SW 1271 (cell line): ENCODE measurements around the gene ROMO1.
"Not testable (repeated sequence)": the region's sequence is repeated elsewhere in the genome, so short reads cannot be mapped to it uniquely, and the experiment has no call there.

Experiments
- DNase-seq, 2 experiments: peaks; one replicate each; lab custom pipeline; 2025; lab: John Stamatoyannopoulos, UW

The ROMO1 gene

DNA sequence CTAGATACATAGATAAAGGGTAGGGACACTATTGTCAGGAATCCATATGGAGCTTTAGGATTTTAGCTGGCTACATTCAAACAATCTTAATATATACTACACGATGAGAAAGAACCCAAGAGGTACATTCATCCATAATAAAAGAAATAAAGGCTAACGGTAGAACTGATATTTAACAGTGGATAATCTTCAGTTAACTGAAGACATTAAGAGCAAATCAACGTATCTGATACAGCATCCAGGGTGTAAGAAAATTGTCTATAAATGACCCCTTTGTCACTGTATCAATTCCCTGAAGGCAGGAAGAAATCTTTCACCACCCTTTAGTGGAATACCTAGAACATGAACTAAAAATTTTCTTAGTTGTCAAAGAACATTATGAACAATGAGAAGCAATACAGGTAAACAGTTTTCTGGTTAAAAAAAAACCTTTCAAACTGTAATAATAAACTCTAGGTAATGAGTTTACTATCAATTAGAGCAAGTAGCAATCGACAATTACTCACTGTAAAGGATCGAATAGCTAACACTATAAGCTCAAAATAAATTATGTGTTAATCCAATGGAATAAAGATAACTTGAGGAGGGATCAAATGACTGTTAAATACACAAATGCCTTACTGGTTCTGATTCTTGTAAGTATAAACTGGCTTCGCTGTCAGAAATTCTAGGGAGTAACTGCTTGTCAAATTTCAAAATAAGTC is 11.8 kb downstream of the ROMO1 start:
- DNase-seq = no peak

DNA sequence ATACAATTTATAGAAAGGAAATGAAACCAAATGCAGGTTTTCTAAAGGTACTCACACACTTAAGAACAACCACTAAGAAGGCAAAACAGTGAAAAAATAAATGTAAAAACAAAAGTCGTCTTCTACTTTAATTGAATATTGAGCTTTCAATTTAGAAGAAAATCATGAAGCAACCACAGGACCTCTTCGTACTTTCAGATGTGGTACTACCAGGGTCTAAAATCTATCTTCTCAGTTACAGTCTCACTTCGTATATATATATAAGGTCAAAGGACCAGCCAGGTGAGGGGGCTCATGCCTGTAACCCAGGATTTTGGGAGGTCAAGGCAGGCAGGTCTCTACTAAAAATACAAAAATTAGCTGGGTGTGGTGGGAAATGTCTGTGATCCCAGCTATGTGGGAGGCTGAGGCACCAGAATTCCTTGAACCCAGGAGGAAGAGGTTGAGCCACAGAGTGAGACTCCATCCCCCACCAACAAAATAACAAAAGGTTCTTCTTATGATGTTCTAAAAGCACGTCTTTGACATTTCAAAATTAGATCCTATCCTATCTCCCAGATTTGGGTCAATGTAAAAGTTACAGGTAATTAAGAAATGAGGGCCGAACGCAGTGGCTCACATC is 12.5 kb downstream of the ROMO1 start:
- DNase-seq = no peak

DNA sequence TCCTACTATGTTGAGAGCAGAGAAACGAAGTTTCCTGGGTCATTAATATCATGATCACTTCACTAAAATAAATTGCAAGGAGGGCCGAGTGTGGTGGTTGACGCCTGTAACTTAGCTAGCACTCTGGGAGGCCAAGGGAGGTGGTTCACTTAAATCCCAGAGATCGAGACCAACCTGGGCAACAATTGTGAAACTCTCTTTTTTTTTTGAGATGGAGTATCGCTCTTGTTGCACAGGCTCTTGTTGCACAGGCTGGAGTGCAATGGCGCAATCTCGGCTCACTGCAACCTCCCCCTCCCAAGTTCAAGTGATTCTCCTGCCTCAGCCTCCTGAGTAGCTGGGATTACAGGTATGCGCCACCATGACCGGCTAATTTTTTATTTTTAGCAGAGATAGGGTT is 13.9 kb downstream of the ROMO1 start:
- not testable (repeated sequence) for DNase-seq

DNA sequence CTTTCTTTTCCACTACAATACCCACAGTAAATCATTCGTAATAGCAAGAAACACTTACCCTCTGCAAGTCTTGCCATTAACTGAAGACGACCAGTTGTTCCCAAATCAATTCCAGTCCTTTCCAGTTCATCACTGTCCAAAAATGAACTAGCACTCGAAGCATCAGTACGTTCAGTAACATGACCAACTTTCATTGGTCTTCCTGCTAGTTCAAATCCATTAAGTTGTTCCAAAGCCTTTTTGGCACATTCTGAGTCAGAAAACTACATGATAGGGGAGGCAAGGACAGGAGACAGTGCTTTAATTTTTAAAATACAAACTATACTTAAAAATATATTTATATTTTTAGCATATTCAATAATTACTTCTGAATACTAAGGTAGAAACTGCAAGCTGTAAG is 14.9 kb downstream of the ROMO1 start:
- no peak for DNase-seq

DNA sequence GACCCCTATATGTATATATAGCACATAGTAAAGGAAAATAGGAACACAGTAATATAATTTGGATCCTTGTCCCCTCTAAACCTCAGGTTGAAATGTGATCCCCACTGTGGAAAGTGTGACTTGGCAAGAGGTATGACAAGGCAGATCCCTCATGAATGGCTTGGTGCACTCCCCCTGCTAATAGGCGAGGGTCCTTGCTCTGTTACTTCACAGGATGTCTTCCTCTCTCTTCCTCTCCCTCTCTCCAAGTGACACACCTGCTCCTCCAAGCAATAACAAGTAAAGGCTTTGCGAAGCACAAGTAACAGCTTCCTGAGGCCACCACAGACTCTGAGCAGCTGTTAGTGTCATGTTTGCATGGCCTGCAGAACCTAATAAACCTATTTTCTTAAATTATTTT is 16.4 kb downstream of the ROMO1 start:
- DNase-seq = no peak

DNA sequence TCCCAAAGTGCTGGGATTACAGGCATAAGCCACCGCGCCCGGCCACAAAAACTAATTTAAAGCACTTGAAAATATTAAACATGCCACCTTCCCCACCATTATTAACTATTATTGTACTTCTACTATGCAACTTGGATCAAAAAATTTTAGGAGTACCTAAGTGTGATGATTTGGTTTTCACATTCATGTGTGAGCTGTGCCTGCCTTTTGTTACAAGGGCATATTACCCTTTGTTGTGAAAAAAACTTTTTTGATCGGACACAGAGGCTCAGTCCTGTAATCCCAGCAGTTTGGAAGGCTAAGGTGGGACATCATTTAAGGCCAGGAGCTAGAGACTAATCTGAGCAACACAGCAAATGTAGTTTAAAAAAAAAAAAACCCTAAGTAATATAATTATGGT is 17.1 kb downstream of the ROMO1 start:
- DNase-seq = no peak

DNA sequence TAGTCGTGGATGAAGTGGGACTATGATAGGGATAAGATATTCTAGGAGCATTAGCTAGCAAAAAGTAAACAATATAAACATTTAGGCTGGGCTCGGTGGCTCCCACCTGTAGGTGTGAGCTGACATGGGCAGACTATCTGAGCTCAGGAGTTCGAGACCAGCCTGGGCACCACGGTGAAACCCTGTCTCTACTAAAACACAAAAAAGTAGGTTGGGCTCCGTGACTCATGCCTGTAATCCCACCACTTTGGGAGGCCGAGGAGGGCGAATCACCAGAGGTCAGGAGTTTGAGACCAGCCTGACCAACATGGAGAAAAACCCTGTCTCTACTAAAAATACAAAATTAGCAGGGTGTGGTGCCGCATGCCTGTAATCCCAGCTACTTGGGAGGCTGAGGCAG is 19.1 kb downstream of the ROMO1 start:
- not testable (repeated sequence) for DNase-seq

DNA sequence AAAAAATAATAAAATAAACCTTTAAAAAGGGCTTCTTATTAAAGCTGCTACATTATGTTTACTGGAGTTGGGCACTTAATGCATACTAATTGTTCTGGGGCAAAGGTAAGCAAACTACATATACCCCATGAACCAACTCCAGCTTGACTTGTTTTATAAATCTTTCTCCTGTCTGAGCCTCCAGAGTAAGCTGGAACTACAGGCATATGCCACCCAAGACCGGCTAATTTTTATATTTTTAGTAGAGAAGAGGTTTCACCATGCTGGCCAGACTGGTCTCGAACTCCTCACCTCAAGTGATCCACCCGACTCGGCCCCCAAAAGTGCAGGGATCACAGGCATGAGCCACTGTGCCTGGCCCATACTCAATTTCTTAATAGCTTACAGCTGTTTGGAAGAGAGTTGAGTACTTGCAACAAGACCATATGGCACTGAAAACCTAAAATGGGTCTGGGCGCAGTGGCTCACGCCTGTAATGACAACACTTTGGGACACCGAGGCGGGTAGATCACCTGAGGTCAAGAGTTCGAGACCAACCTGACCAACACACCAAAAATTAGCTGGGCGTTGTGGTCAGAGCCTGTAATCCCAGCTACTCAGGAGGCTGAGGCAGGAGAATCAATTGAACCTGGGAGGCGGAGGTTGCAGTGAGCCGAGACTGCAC is 19.9 kb downstream of the ROMO1 start:
- no peak for DNase-seq

DNA sequence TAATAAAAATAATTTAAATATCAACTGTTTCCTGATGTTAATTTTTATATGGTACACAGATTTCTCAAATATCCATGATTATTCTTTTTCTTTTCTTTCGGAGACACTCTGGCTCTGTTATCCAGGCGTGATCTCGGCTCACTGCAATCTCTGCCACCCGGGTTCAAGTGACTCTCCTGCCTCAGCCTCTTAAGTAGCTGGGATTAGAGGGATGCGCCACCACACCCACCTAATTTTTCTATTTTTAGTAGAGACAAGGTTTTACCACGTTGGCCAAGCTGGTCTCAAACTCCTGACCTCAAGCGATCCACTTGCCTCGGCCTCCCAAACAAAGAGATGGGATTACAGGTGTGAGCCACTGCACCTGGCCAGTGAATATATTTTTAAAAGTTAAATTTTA is 20.5 kb downstream of the ROMO1 start:
- DNase-seq = no peak

DNA sequence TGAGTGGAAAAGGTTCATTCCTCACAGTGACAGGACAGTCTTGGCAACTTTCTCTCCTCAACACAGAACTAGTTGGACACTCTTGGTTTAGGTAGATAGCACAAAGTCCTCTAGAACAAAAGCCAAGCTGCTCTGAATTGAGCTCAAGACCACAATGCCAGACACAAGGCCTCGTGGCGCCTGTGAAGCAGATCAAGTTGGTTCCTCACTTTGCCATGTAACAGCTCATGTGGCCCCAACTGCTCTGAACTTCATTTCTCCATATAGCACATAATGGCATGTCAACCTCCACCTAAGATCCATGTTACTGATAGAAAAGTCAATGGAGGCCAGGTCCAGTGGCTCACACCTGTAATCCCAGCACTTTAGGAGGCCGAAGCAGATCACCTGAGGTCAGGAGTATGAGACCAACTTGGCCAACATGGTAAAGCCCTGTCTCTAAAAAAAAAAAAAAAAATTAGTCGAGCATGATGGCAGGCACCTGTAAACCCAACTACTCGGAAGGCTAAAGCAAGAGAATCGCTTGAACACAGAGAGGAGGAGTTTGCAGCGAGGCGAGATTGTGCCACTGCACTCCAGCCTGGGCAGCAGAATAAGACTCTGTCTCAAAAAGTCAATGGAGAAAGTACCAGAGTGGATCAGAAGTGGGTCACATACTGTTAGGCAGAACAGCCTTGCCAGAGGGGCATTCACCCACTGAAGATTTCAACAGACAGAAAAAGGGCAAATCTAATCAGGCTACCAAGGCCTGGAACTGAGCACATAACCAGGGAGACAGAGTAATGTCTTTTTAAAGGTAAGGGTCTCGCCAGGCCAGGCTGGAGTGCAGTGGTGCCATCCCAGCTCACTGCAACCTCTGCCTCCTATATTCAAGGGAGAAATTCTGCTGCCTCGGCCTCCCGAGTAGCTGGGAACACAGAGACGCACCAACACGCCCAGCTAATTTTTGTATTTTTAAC is 21.2 kb downstream of the ROMO1 start:
- no peak for DNase-seq

DNA sequence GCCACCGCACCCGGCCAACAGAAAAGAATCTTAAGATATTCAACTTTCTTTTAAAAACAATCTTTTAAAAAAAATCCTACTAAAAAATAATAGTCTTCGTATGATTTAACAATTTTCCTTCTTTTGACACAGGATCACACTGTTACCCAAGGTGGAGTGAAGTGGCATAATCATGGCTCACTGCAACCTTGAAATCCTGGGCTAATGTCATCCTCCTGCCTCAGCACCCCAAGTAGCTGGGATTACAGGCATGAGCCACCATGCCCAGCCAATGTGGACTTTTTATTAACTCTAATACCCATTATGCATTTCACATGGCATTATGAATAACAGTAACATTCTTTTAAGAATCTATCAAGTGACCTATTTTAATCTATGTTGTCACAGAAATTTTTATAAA is 22.0 kb downstream of the ROMO1 start:
- DNase-seq = no peak

DNA sequence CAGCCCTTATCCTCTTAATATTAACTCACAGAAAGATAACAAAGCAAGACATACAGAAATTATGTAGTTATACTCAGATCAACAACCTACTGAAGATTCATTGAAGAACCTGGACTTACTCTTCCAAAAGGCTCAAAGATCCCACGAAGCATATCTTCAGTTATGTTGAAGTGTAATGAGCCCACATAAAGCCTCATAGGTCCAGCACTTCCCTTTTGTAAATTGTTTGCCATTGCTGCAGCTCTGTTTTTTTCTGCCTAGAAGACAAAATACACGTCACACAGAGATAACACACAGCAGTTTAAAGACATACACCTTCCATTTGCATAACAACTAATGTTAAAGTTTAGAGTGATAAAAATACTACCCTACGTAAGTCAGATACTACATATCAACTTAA is 22.4 kb downstream of the ROMO1 start:
- DNase-seq = no peak

DNA sequence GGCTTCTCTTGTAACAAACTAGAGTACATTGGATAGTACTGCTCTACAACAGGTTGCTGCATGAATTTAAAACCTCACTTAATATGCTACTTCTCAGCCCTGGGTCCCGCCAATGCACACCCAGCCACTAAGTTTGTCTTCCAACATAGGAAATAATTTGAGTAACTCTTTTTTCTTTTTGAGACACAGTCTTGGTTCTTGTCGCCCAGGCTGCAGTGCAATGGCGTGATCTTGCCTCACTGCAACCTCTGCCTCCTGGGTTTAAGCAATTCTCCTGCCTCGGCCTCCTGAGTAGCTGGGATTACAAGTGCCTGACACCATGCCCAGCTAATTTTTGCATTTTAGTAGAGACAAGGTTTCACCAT is 24.1 kb downstream of the ROMO1 start:
- DNase-seq = not testable (repeated sequence)

DNA sequence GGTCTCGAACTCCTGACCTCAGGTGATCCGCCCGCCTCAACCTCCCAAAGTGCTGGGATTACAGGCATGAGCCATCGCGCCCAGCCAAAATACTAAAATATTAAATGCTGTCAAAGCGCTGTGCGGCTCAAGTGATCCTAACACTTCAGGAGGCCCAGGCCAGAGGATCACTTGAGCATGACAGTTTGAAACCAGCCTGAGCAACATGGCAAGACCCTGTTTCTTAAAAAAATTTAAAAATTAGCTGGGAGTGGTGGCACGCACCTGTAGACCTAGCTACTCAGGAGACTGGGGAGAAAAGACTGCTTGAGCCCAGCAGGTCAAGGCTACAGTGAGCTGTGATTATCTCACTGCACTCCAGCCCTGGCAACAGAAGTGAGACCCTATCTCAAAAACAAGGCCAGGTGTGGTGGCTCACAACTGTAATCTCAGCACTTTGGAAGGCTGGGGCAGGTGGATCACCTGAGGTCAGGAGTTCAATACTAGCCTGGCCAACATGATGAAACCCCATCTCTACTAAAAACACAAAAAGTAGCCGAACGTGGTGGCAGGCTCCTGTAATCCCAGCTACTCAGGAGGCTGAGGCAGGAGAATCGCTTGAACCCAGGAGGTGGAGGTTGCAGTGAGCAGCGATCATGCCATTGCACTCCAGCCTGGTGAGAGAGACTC is 24.6 kb downstream of the ROMO1 start:
- DNase-seq = not testable (repeated sequence)

DNA sequence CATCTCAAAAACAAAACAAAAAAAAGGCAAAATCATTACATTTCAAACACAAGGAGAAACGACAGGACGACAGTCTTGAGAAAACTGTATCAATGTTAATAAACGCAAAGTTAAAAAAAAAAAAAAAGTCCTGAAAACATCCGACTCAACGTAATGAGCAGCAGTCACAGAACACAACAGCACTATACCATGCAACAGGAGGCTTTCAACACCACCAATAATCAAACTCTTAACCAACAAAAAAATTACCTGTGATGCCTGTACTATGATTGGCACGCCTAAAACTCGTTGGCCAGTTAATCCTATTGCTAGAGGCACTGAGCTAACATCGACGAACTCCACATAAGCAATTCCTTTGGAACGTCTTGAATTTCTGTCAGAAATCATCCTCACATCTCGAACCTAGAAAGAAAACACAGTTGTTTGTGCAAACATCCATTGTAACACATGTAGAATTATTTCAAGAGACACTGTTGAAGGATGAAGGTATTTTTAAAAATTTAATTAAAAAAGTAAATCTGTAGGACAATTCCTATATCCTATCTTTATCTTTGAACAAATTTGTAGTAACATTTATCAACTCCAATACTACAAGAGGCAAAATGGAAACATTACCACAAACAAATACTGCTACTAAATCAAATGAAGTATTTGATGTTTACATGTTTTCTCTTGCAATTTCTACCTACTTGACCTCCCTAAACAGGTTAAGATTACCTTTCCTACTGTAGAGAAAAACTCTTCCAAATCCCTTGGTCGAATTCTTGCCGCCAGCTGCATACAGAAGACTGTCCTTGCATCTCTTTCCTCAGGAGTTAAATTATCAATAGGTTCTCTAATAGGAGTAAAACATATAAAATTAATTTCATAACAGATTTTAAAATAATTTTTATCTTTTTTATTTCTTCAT is 25.4 kb downstream of the ROMO1 start:
- no peak for DNase-seq

DNA sequence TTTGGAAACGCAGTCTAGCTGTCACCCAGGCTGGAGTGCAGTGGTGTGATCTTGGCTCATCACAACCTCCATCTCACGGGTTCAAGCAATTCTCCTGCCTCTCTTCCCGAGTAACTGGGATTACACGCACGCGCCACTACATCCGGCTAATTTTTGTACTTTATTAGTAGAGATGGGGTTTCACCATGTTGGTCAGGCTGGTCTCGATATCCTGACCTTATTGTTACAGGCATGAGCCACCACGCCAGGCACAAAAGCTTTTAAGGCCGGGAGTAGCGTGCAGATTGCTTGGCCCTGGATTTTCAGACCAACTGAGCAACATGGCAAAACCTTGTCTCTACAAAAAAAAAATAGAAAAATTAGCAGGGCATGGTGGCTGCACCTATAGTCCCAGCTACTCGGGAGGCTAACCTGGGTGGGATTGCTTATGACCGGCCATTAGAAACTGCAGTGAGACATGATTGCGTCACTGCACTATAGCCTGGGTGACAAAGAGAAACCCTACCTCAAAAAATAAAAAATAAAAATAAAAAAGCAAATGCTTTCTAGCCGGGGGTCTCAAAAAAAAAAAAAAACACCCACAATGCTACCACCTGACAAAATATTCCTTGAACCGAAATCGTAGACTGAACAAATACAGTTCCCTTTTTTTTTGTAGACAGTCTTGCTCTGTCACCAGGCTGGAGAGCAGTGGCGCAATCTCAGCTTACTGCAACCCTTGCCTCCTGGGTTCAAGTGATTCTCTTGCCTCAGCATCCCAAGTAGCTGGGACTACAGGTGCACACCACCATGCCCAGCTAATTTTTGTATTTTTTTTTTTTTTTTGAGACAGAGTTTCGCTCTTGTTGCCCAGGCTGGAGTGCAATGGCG is 27.9 kb downstream of the ROMO1 start:
- no peak for DNase-seq

DNA sequence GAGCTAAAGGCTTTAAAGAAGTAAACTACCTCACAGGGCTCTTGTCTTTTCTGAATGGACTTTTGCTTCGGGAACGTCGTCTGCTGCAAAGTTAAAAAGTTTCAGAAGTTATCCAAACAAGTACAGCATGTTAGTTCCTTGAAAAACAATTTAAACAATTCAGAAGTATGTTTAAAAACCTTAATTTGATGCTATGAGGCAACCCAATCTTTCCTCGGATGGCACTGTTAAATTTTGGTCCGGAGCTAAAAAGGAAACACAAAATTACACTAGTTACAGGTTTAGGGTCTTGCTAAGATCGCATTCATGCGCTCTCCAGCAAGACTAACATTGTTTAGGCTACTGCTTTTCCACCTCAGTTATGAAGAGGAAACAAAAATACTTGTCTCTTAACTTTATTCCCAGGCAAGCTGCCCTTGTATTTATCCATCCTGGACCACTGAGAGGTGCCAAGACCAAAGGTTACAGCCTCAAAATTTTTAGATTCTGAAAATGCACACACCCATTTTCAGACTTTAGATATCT is 30.1 kb downstream of the ROMO1 start:
- DNase-seq = no peak

DNA sequence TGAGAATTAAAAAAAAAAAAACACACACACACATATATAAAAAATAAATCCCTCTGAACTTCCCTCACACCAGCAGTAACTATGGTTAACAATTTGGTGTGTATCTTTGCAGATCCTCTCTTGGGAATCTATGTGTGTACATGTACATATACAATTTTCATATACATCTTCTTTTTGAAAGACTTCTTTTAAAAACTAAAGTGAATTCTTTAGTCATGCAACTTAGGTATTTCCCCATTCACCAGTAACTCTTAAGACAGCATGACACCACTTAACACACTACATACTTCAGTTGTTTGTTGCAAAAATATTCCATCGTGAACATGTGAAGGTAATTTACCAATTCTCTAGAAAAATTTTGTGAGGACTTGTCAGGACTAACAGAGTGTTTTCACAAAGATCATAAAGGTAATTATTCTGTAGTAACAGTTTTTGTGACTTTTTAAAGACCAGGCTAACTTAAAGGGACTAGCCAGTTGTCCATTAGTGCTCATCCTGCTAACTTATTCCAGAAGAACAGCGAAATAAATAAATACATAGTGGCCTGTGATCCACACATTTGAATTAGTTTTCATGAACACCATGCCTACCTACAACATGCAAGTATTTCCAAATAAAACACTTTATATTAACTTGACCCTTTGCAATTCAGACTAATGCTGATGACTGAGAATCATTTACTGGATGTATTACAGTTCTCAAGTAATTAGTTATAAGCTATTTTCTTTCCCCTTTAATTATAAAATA is 30.8 kb downstream of the ROMO1 start:
- DNase-seq = no peak
